CD4-positive, alpha-beta T cell (primary cell): ENCODE measurements around the gene JARID2. TPM values are rescaled to one million over a fixed set of nuclear protein-coding genes. Genes with fewer than 3 reads are reported as not detected.

Source experiments
- ATAC-seq: fragments of 200-7000 bp; cut with Tn5 transposase; one replicate; pipeline ENCODE4 v1.10.0; 2022; ENCODE audit warnings: mild to moderate bottlenecking; ENCODE audit not compliant: poor library complexity
- CTCF ChIA-PET: fragments of 350-600 bp; sonication (Branson Sonifier 250); formaldehyde crosslinking; loops from one replicate; lab custom pipeline; 2021; ENCODE audit warnings: antibody characterized with exemption, inconsistent platforms; lab: Charles Lee
- POLR2A ChIA-PET: fragments of 350-600 bp; sonication (Branson Sonifier 250); formaldehyde crosslinking; loops from one replicate; lab custom pipeline; 2021; ENCODE audit warnings: antibody characterized with exemption, inconsistent platforms; lab: Charles Lee
- DNase-seq, 14 experiments: peaks; one replicate each; pipeline ENCODE4 v3.0.0-alpha.2; 2013 to 2020; ENCODE audit warnings: mixed read lengths in 2 of 14
- H3K27ac ChIP-seq, 2 donors: one replicate each; pipeline versions ENCODE4 v1.5.1 to v1.7.0; 2013; ENCODE audit warnings: low read length in 2 of 2, low read depth in 1 of 2, mild to moderate bottlenecking in 1 of 2
- H3K27me3 ChIP-seq, 2 experiments: 1 replicate in 1 of 2; 2 replicates in 1 of 2; pipeline versions ENCODE4 v1.6.1 to v1.7.0; 2013; ENCODE audit warnings: low read length in 2 of 2, control low read depth in 1 of 2, mild to moderate bottlenecking in 1 of 2, moderate library complexity in 1 of 2; ENCODE audit not compliant: insufficient read depth in 2 of 2, control insufficient read depth in 1 of 2
- H3K36me3 ChIP-seq: one replicate; pipeline ENCODE4 v1.6.1; 2013; ENCODE audit warnings: low read length, control low read depth; ENCODE audit not compliant: insufficient read depth
- H3K4me1 ChIP-seq: one replicate; pipeline ENCODE4 v1.6.1; 2013; ENCODE audit warnings: low read length, control low read depth; ENCODE audit not compliant: insufficient read depth
- H3K4me3 ChIP-seq: one replicate; pipeline ENCODE4 v1.5.1; 2013; ENCODE audit warnings: mild to moderate bottlenecking, low read length, moderate library complexity
- H3K9me3 ChIP-seq, 2 experiments: 1 replicate in 1 of 2; 2 replicates in 1 of 2; pipeline versions ENCODE4 v1.6.1 to v1.7.0; 2013; ENCODE audit warnings: low read length in 2 of 2, mild to moderate bottlenecking in 2 of 2, control low read depth in 1 of 2, moderate library complexity in 1 of 2; ENCODE audit not compliant: control insufficient read depth in 1 of 2, insufficient read depth in 1 of 2
- H3K27ac Mint-ChIP-seq: one replicate; pipeline ENCODE4 v1.8.0; 2020; ENCODE audit warnings: mixed read lengths
- H3K27me3 Mint-ChIP-seq: one replicate; pipeline ENCODE4 v1.8.0; 2021; ENCODE audit warnings: mixed read lengths
- H3K36me3 Mint-ChIP-seq: one replicate; pipeline ENCODE4 v1.8.0; 2021; ENCODE audit warnings: low read depth, mixed read lengths
- H3K4me1 Mint-ChIP-seq: one replicate; pipeline ENCODE4 v1.8.0; 2021; ENCODE audit warnings: low read depth, mixed read lengths
- H3K4me3 Mint-ChIP-seq: one replicate; pipeline ENCODE4 v1.8.0; 2020; ENCODE audit warnings: mild to moderate bottlenecking, mixed read lengths
- H3K9me3 Mint-ChIP-seq: one replicate; pipeline ENCODE4 v1.8.0; 2020; ENCODE audit warnings: mixed read lengths
- intact Hi-C, 2 experiments: fragments of 100-400 bp; cut with DNase I in 1 of 2; cut with micrococcal nuclease in 1 of 2; formaldehyde crosslinking; loops; one replicate each; pipeline versions ENCODE4 v1.15.1 to v1.9.0; 2023 to 2025; cut with DNase I, micrococcal nuclease
- total RNA-seq, 174 experiments: library from RNA in 2 of 174; stranded (reverse) in 2 of 174; gene quantifications; one replicate each; pipeline ENCODE4 v1.2.3 and lab custom pipeline; 2021 to 2026
- TF ChIP-seq, protein P1 (sequence below): fragments of 200-600 bp; IDR thresholded peaks from one replicate; pipeline ENCODE4 v1.8.0; 2022; ENCODE audit warnings: antibody characterized with exemption, mild to moderate bottlenecking

The JARID2 gene
- total RNA-seq, 2 experiments from 2014 or later: 32.0 to 33.0 TPM

DNA sequence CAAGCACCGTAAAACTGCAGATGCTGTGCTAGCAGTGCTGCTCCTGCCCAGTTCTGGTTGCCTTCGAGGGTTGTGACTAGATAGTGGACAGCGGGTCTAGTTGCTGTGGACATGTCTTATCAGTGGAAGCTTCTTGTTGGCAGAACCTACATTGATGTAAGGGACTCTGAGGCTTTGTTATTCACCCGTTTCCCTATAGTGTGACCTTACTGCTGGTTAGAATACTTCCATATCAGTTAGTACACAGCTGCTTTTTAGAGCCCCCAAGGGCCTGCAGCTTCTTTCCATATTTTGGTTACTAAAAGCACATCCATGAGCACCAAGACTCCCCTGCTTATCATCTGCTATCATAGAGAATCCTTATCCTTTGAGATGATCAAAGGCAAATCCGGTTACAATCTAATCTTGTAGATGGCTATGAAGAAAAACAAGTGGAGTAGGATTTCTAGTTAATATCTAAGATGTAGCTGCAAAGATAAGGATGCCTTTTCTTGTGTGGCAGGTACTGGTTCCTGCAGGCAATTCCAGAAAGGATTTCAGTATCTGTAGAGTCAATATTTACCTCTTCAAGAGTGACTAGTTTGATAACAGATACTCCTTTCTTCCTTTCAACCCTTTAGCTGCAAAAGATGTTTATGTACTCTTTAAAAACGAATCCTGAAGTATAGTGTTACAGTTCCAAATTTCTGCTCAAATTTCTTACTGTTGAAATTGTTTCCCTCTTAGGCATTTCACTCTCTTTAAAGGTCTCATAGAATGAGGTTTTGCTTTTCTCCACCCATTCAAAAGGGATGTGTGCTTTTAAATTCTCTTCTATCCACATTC is 163.6 kb downstream of the JARID2 start:
- ChIA-PET POLR2A (interaction anchor here (1.0 to 2.5 kb wide), 2 partner anchors 12 to 161 kb away, joined by 3 to 5 read pairs; no protein-coding TSS in a partner anchor), CTCF (no interaction called here)
- H3K36me3 ChIP-seq: peaks cover 6% of the 10 kb centered on the region
- Mint-ChIP-seq H3K27me3 (no peaks in the 10 kb centered on the region), H3K9me3 (no peaks in the 10 kb centered on the region), H3K36me3 (peaks cover 43% of the 10 kb centered on the region), H3K4me3 (no peak overlapping the region), H3K27ac (peak overlapping the region; percentile 22), H3K4me1 (peaks cover 88% of the 10 kb centered on the region)
- intact Hi-C loops: no loop called here
- H3K9me3 ChIP-seq: no peaks in the 10 kb centered on the region
- no peak overlapping the region for H3K4me3 ChIP-seq
- peaks cover 20% of the 10 kb centered on the region for H3K4me1 ChIP-seq
- no peak overlapping the region for H3K27ac ChIP-seq
- ATAC-seq (no peak), DNase-seq (no peak)
- TF ChIP-seq, protein P1, sequence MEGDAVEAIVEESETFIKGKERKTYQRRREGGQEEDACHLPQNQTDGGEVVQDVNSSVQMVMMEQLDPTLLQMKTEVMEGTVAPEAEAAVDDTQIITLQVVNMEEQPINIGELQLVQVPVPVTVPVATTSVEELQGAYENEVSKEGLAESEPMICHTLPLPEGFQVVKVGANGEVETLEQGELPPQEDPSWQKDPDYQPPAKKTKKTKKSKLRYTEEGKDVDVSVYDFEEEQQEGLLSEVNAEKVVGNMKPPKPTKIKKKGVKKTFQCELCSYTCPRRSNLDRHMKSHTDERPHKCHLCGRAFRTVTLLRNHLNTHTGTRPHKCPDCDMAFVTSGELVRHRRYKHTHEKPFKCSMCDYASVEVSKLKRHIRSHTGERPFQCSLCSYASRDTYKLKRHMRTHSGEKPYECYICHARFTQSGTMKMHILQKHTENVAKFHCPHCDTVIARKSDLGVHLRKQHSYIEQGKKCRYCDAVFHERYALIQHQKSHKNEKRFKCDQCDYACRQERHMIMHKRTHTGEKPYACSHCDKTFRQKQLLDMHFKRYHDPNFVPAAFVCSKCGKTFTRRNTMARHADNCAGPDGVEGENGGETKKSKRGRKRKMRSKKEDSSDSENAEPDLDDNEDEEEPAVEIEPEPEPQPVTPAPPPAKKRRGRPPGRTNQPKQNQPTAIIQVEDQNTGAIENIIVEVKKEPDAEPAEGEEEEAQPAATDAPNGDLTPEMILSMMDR: no peak
- no peaks in the 10 kb centered on the region for H3K27me3 ChIP-seq

DNA sequence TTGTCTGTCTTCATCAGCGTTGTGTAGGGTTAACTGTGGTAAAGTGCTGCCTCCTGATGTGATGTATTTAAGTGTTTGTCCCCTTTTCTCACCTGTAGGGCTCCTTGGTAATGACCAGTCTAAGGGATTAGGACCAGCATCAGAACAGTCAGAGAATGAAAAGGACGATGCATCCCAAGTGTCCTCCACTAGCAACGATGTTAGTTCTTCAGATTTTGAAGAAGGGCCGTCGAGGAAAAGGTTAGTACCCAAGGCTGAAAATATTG is 164.2 kb downstream of the JARID2 start:
- Histone ChIP-seq H3K36me3 (peaks cover 6% of the 10 kb centered on the region), H3K4me3 (no peak overlapping the region), H3K27ac (no peak overlapping the region), H3K4me1 (peaks cover 20% of the 10 kb centered on the region), H3K27me3 (no peaks in the 10 kb centered on the region), H3K9me3 (no peaks in the 10 kb centered on the region)
- TF ChIP-seq, protein P1: no peak
- intact Hi-C loops: no loop called here
- Mint-ChIP-seq H3K27ac (peak overlapping the region; percentile 22), H3K4me1 (peaks cover 82% of the 10 kb centered on the region), H3K9me3 (no peaks in the 10 kb centered on the region), H3K4me3 (no peak overlapping the region), H3K36me3 (peaks cover 46% of the 10 kb centered on the region), H3K27me3 (no peaks in the 10 kb centered on the region)
- POLR2A ChIA-PET: interaction anchor here (1.5 to 3.8 kb wide), 3 partner anchors 11 to 161 kb away, joined by 4 to 10 read pairs (median 5); no protein-coding TSS in a partner anchor
- DNase-seq (no peak), ATAC-seq (no peak)
- CTCF ChIA-PET: no interaction called here

DNA sequence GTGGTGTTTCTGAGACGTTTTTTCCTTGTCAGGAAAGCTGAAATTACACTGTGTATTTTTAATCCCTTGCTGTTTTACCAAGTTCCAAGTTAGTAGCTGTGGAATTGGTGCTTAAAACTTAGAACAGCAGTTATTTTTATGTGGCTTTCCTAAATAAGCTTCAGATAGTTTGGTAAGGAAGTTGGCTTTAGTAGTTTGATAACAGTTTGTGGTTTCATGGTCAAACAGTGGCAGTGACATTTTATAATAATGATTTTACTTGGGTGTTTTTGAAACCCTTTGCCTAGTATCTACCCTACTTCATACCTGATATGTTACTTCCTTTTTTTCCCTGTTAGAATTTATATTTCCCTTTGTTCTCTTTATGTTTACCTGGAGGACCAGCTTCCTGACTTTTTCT is 164.9 kb downstream of the JARID2 start:
- Mint-ChIP-seq H3K27me3 (no peaks in the 10 kb centered on the region), H3K4me3 (peak overlapping the region; percentile 36), H3K27ac (peak overlapping the region; percentile 72), H3K9me3 (no peaks in the 10 kb centered on the region), H3K4me1 (peaks cover 76% of the 10 kb centered on the region), H3K36me3 (peaks cover 46% of the 10 kb centered on the region)
- H3K27me3 ChIP-seq: no peaks in the 10 kb centered on the region
- intact Hi-C loops: no loop called here
- POLR2A ChIA-PET: interaction anchor here (1.0 to 3.8 kb wide), 4 partner anchors 11 to 162 kb away, joined by 3 to 10 read pairs (median 4); no protein-coding TSS in a partner anchor
- no peaks in the 10 kb centered on the region for H3K9me3 ChIP-seq
- CTCF ChIA-PET: no interaction called here
- TF ChIP-seq, protein P1: no peak
- no peak for ATAC-seq
- peaks cover 6% of the 10 kb centered on the region for H3K36me3 ChIP-seq
- H3K4me3 ChIP-seq: no peak overlapping the region
- peaks cover 20% of the 10 kb centered on the region for H3K4me1 ChIP-seq
- DNase-seq: no peak
- no peak overlapping the region for H3K27ac ChIP-seq
